ENCODE results near the gene TNS1.
A peak's percentile ranks its signal among the peaks of the same experiment; 100 is the strongest.

TNS1 gene

DNA sequence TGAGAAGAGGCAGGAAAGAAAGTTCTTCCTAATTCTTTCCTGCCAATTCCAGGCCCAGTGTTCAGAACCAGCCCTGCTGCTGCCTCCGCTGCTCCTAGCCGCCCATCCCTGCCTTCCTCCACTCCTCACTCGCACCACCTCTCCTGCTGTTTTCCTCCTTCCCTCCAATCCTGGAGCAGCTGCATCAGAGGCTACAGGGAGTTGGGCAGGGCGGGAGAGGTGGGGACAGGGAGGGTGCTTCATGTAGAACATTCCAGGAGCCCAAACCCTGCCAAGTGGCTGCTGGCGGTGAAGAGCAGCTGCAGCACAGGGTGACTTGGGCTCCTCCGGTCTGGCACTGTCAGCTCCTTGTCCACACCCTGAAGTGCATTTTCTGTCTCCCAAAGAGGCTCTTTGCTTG lies 176.3 kb downstream of the TNS1 start:
- H3K4me3 ChIP-seq (ENCODE audit: low read length) = no peak overlapping the region
- TF ChIP-seq, protein P1, sequence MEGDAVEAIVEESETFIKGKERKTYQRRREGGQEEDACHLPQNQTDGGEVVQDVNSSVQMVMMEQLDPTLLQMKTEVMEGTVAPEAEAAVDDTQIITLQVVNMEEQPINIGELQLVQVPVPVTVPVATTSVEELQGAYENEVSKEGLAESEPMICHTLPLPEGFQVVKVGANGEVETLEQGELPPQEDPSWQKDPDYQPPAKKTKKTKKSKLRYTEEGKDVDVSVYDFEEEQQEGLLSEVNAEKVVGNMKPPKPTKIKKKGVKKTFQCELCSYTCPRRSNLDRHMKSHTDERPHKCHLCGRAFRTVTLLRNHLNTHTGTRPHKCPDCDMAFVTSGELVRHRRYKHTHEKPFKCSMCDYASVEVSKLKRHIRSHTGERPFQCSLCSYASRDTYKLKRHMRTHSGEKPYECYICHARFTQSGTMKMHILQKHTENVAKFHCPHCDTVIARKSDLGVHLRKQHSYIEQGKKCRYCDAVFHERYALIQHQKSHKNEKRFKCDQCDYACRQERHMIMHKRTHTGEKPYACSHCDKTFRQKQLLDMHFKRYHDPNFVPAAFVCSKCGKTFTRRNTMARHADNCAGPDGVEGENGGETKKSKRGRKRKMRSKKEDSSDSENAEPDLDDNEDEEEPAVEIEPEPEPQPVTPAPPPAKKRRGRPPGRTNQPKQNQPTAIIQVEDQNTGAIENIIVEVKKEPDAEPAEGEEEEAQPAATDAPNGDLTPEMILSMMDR (IDR thresholded peaks at IDR 0.05; ENCODE audit: insufficient read depth, low read depth, low read length, missing control alignments) = no peak
- DNase-seq (ENCODE audit: low read depth) = peak; percentile 18

GRCh38 chr2:217825469-217826235 lies 177.1 kb downstream of the TNS1 start:
- TF ChIP-seq, protein P1 (IDR thresholded peaks at IDR 0.05; ENCODE audit: insufficient read depth, low read depth, low read length, missing control alignments) = no peak
- no peak for DNase-seq (ENCODE audit: low read depth)
- H3K4me3 ChIP-seq (ENCODE audit: low read length) = no peak overlapping the region

DNA sequence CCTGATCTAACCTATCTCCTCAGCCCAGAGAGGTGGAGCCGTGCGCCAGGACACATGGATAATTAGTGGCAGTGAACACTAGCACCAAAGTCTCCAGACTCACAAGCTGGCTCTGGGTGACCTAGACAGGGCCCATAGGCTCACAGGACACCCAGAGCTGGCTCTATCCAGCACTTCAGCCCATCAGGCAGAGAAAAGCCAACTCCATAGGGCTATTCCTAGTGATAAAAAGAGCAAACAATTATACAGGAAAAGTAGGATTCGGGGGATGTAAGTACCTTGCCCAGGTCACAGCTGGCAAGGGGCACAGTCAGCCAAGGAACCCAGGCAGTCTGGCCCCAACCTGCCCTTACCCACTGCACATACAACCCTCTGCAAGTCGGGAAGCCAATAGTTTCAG lies 178.6 kb downstream of the TNS1 start:
- no peak overlapping the region for H3K4me3 ChIP-seq (ENCODE audit: low read length)
- TF ChIP-seq, protein P1 (IDR thresholded peaks at IDR 0.05; ENCODE audit: insufficient read depth, low read depth, low read length, missing control alignments) = no peak
- DNase-seq (ENCODE audit: low read depth) = no peak

GRCh38 chr2:217823626-217824025 lies 179.2 kb downstream of the TNS1 start:
- TF ChIP-seq, protein P1 (IDR thresholded peaks at IDR 0.05; ENCODE audit: insufficient read depth, low read depth, low read length, missing control alignments) = no peak
- no peak overlapping the region for H3K4me3 ChIP-seq (ENCODE audit: low read length)
- DNase-seq (ENCODE audit: low read depth) = no peak

DNA sequence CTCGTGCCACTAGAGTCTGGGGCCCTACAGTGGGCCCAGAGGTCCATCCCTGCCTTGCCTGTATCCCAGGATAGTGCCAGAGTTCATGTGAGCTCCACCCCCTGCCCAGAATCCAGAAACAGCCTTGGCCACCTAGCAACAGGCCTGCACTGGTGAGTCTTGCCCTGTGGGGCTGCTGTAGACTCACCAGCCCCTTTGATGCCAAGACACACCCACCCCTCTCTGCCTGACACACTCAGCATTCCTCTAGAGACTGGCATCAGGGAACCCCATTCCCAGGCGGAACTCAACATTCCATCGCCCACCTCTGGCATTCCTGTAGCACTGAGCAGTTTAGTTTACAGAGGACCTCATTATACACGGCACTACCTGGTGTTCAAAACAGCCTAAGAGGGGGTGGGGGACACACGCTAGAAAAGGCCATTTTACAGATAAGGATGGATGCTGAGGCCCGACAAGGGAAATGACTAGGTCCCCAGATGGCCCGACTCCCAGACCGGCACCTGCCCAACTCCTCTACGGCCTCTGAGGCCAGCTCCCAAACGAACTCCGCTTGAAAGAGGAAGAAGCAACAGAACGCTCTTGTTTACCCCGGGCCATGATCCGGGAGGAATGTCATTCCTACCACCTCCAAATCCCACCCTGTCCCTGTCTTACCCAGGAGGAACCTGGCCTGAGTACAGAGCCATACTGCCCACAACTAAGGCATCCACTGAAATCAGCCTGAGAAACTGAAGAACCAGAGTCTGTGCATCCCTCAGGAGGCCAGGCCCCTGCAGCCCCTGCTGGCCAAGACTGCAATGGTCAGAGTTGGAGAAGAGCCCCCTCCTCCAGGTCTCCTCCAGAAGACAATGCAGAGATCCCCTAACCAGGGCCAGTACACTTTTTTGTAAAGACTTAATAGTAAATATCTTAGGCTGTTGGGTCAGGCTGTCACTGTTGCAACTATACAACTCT lies 180.2 kb downstream of the TNS1 start:
- TF ChIP-seq, protein P1 (IDR thresholded peaks at IDR 0.05; ENCODE audit: insufficient read depth, low read depth, low read length, missing control alignments) = no peak
- no peak overlapping the region for H3K4me3 ChIP-seq (ENCODE audit: low read length)
- DNase-seq (ENCODE audit: low read depth) = peak; percentile 68

DNA sequence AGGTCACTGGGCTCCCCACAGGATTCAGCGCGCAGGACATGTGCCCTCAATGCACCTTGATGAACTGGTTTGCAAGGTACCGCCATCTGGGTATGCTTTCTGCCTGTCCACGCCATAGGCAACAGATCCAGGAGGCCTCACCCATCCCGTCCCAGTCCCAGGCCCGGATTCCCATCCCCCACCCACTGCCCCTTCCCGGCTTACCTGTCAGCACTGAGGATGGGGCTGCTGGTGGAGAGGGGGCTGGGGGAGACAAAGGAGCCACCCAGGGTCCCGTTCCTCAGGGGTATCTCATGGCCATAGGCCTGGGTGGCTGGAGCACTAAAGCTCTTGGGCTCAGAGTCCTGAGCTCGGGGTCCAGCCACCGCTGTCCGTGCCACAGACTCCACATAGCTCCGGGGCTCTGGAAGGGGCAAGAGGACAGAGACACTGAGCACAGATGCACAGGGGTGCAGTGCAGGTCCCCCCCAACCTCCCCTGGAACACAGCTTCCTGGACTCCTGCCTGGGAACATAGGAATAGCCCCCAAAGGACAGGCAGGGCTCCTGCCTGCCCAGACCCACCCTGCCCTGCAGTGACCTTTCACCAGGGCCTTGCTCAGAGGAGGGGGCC lies 181.2 kb downstream of the TNS1 start:
- DNase-seq (ENCODE audit: low read depth) = no peak
- no peak overlapping the region for H3K4me3 ChIP-seq (ENCODE audit: low read length)
- TF ChIP-seq, protein P1 (IDR thresholded peaks at IDR 0.05; ENCODE audit: insufficient read depth, low read depth, low read length, missing control alignments) = no peak

Measured in epithelial cell of esophagus (primary cell).